Effector memory CD4-positive, alpha-beta T cell (primary cell): Measurements from ENCODE around the gene BMPER.

ENCODE experiments used
- DNase-seq, 3 donors: peaks; one replicate each; pipeline ENCODE4 v3.0.0-alpha.2; 2020
- H3K27ac ChIP-seq: 2 replicates; pipeline ENCODE4 v1.7.0; 2013; ENCODE audit warnings: mild to moderate bottlenecking, low read length, moderate library complexity; ENCODE audit not compliant: insufficient read depth, poor library complexity, severe bottlenecking
- H3K27me3 ChIP-seq: replicated peaks from 2 replicates; pipeline ENCODE4 v1.7.0; 2013; ENCODE audit warnings: mild to moderate bottlenecking, low read length; ENCODE audit not compliant: insufficient read depth, control insufficient read depth, poor library complexity, severe bottlenecking
- H3K36me3 ChIP-seq: 2 replicates; pipeline ENCODE4 v1.7.0; 2013; ENCODE audit warnings: mild to moderate bottlenecking, low read length, moderate library complexity; ENCODE audit not compliant: control insufficient read depth, insufficient read depth
- H3K4me1 ChIP-seq: 2 replicates; pipeline ENCODE4 v1.7.0; 2013; ENCODE audit warnings: low read length, mild to moderate bottlenecking; ENCODE audit not compliant: control insufficient read depth, insufficient read depth, poor library complexity, severe bottlenecking
- H3K4me3 ChIP-seq: 2 replicates; pipeline ENCODE4 v1.7.0; 2013; ENCODE audit warnings: low read length, low read depth, mild to moderate bottlenecking; ENCODE audit not compliant: insufficient read depth, poor library complexity, severe bottlenecking
- H3K9me3 ChIP-seq: 2 replicates; pipeline ENCODE4 v1.7.0; 2013; ENCODE audit warnings: mild to moderate bottlenecking, low read length, moderate library complexity; ENCODE audit not compliant: control insufficient read depth

Gene BMPER

DNA sequence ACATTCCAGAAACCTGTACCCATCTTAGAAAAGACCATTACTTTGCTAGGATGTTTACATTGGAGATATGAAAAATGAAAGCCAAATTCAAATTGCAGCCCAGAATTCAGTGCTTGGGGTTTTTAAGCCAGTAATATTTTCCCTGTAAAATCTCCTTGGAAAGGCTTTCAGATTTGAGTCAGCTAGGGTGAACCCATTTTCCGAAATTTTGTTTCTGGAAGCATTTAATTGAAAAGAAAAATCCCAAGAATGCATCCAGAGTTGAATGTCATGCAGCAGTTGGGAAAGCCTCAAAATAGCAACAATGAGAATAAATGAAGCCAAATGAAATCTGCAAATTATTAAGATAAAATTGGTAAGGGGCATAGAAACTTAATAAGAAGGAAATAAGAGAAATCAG, 106.4 kb downstream of the BMPER start:
- Histone ChIP-seq H3K27ac (no peak overlapping the region), H3K9me3 (no peaks in the 10 kb centered on the region), H3K27me3 (peaks cover 3% of the 10 kb centered on the region), H3K4me1 (no peaks in the 10 kb centered on the region), H3K36me3 (no peaks in the 10 kb centered on the region), H3K4me3 (no peak overlapping the region)
- no peak for DNase-seq

- no peaks in the 10 kb centered on the region for H3K4me1 ChIP-seq
- no peaks in the 10 kb centered on the region for H3K36me3 ChIP-seq
- peaks cover 3% of the 10 kb centered on the region for H3K27me3 ChIP-seq
- no peak for DNase-seq
- no peak overlapping the region for H3K4me3 ChIP-seq
- H3K9me3 ChIP-seq, result no peaks in the 10 kb centered on the region
- no peak overlapping the region for H3K27ac ChIP-seq
Observed at GRCh38 chr7:34013421-34013820, 108.1 kb downstream of the BMPER start.

DNA sequence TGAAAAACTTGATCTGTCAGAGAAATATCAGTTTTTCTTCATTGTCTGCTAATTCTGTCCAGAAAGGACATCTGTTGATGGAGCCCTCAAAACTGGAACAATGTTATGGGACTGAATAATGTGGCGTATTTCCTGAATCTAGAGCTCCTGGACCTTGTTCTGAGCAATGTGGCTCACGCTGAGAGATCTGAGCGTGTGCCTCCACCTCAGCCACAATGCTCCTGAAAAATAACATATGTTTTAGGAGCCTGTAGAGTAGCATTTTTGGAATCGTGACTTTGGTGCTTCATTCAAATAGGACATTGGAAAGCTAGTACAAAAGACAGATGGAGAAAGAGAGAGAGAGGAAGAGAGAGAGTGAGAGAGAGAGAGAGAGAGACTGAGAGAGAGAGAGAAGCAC, 110.3 kb downstream of the BMPER start:
- no peaks in the 10 kb centered on the region for H3K4me1 ChIP-seq
- no peak for DNase-seq
- no peaks in the 10 kb centered on the region for H3K9me3 ChIP-seq
- H3K36me3 ChIP-seq, result no peaks in the 10 kb centered on the region
- H3K27me3 ChIP-seq, result no peaks in the 10 kb centered on the region
- H3K27ac ChIP-seq, result no peak overlapping the region
- H3K4me3 ChIP-seq, result no peak overlapping the region

GRCh38 chr7:34016876-34017275, 111.5 kb downstream of the BMPER start:
- DNase-seq, result no peak
- no peaks in the 10 kb centered on the region for H3K4me1 ChIP-seq
- no peaks in the 10 kb centered on the region for H3K9me3 ChIP-seq

GRCh38 chr7:34019301-34019790, 114.0 kb downstream of the BMPER start:
- DNase-seq, result no peak
- Histone ChIP-seq H3K4me3 (no peak overlapping the region), H3K9me3 (no peaks in the 10 kb centered on the region), H3K36me3 (no peaks in the 10 kb centered on the region), H3K27me3 (no peaks in the 10 kb centered on the region), H3K4me1 (no peaks in the 10 kb centered on the region), H3K27ac (no peak overlapping the region)

More at GRCh38 chr7:34016876-34017275, 111.5 kb downstream of the BMPER start:
- no peak overlapping the region for H3K4me3 ChIP-seq
- H3K36me3 ChIP-seq, result no peaks in the 10 kb centered on the region
- no peaks in the 10 kb centered on the region for H3K27me3 ChIP-seq
- H3K27ac ChIP-seq, result no peak overlapping the region

GRCh38 chr7:34022626-34023025, 117.3 kb downstream of the BMPER start:
- Histone ChIP-seq H3K36me3 (no peaks in the 10 kb centered on the region), H3K9me3 (no peaks in the 10 kb centered on the region), H3K4me3 (no peak overlapping the region), H3K27ac (no peak overlapping the region), H3K27me3 (no peaks in the 10 kb centered on the region), H3K4me1 (no peaks in the 10 kb centered on the region)
- DNase-seq, result no peak

- Histone ChIP-seq H3K9me3 (no peaks in the 10 kb centered on the region), H3K27ac (no peak overlapping the region), H3K27me3 (no peaks in the 10 kb centered on the region), H3K36me3 (no peaks in the 10 kb centered on the region), H3K4me3 (no peak overlapping the region), H3K4me1 (no peaks in the 10 kb centered on the region)
- DNase-seq, result no peak
Observed at GRCh38 chr7:34025600-34025999, 120.3 kb downstream of the BMPER start.

GRCh38 chr7:34026481-34027190, 121.3 kb downstream of the BMPER start:
- H3K27ac ChIP-seq, result no peak overlapping the region
- DNase-seq, result no peak

GRCh38 chr7:34031156-34031555, 125.8 kb downstream of the BMPER start:
- Histone ChIP-seq H3K27ac (no peak overlapping the region), H3K4me3 (no peak overlapping the region), H3K36me3 (no peaks in the 10 kb centered on the region), H3K27me3 (no peaks in the 10 kb centered on the region), H3K4me1 (no peaks in the 10 kb centered on the region), H3K9me3 (no peaks in the 10 kb centered on the region)
- no peak for DNase-seq

More at GRCh38 chr7:34026481-34027190, 121.3 kb downstream of the BMPER start:
- Histone ChIP-seq H3K4me3 (no peak overlapping the region), H3K9me3 (no peaks in the 10 kb centered on the region), H3K4me1 (no peaks in the 10 kb centered on the region), H3K27me3 (no peaks in the 10 kb centered on the region), H3K36me3 (no peaks in the 10 kb centered on the region)

DNA sequence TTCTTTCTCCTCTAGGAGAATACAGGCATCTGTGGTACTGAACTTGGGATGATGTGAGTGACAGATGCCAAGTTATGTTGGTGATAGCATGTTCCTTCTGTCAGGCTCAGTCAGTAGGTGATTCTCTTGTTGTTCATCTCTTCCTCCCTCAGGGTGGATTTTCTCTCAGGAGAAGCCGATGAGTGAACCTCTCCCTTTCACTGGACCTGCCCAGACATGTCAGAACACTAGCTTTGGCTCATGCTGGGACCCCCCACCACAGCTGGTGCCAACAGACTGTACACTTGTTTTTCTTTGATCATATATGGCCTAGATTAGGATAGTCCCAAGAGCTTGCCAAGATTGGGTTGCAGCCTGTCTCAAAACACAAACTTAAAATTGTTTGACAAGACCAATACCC, 129.4 kb downstream of the BMPER start:
- H3K27ac ChIP-seq, result no peak overlapping the region
- no peak for DNase-seq

More for the DNA sequence above, 129.4 kb downstream of the BMPER start:
- Histone ChIP-seq H3K9me3 (no peaks in the 10 kb centered on the region), H3K4me3 (no peak overlapping the region), H3K36me3 (no peaks in the 10 kb centered on the region), H3K4me1 (no peaks in the 10 kb centered on the region), H3K27me3 (no peaks in the 10 kb centered on the region)
